Tibial nerve (tissue), 4 donors: ENCODE results near the gene HNRNPUL2.
A peak's percentile ranks its signal among the peaks of the same experiment; 100 is the strongest.

ENCODE experiments used
- EP300 ChIP-seq, 2 donors: sonication (generic); formaldehyde crosslinking; IDR thresholded peaks; one replicate each; pipeline ENCODE4 v1.6.1; 2017; ENCODE audit warnings: antibody characterized with exemption in 2 of 2, mild to moderate bottlenecking in 1 of 2
- TF ChIP-seq, protein P1 (sequence below), 5 experiments: fragments of 200-600 bp in 3 of 5; fragments of 450-650 bp in 2 of 5; sonication (generic) in 3 of 5; IDR thresholded peaks; one replicate each; pipeline ENCODE4 v1.5.1; 2016 to 2019; ENCODE audit warnings: antibody characterized with exemption in 5 of 5, mild to moderate bottlenecking in 3 of 5, moderate library complexity in 2 of 5

DNA sequence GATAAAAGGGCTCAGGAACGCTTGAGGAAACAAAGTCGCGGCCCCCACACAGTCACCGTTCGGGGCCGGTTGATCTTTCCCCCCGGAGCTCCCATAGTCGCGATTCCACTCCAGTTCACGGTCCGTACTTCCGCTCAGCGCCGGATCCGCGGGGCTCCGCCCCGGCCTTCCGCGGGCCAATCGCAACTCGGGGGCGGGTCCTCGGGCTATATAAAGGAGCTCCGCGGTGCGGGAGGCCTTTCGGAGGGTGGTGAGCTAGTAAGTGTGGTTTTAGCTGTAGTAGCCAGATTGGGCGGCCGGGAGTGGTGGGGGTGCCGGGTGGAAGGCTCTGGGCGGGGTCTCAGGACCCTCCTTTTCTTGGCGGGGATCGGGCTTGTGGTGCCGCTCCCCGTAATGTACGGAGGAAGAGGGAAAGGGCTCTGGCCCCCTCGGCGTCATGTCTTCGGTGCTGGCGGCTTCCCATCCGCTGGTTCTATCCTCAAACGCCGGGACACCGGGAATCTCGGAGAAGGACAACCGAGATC lies 62.1 kb downstream of the HNRNPUL2 start, which contains the start of the genes C11orf98 and CSKMT:
- TF ChIP-seq, protein P1, sequence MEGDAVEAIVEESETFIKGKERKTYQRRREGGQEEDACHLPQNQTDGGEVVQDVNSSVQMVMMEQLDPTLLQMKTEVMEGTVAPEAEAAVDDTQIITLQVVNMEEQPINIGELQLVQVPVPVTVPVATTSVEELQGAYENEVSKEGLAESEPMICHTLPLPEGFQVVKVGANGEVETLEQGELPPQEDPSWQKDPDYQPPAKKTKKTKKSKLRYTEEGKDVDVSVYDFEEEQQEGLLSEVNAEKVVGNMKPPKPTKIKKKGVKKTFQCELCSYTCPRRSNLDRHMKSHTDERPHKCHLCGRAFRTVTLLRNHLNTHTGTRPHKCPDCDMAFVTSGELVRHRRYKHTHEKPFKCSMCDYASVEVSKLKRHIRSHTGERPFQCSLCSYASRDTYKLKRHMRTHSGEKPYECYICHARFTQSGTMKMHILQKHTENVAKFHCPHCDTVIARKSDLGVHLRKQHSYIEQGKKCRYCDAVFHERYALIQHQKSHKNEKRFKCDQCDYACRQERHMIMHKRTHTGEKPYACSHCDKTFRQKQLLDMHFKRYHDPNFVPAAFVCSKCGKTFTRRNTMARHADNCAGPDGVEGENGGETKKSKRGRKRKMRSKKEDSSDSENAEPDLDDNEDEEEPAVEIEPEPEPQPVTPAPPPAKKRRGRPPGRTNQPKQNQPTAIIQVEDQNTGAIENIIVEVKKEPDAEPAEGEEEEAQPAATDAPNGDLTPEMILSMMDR (IDR thresholded peaks at IDR 0.05), result peak in 1 of 5 experiments; percentile 29
- peak in 1 of 2 donors; percentile 100 for TF ChIP-seq EP300 (IDR thresholded peaks at IDR 0.05)
